GM13976 (cell line): ENCODE data around the gene IGIP.

Source experiments
- DNase-seq: peaks from one replicate; pipeline ENCODE4 v3.0.0; 2012; ENCODE audit warnings: low spot score
- CTCF ChIP-seq: IDR thresholded peaks from 2 replicates; pipeline ENCODE4 v1.5.1; 2012; ENCODE audit warnings: borderline replicate concordance, mild to moderate bottlenecking; ENCODE audit not compliant: insufficient read depth; ENCODE audit errors: extremely low read depth, missing control alignments, control extremely low read depth
- in situ Hi-C: fragments of 300-500 bp; cut with MboI; formaldehyde crosslinking; loops from one replicate; pipeline ENCODE4 v1.12.0; 2022; ENCODE audit warnings: low sequenced_read_pairs, mixed read lengths, inconsistent platforms; ENCODE audit not compliant: unreplicated experiment

Gene IGIP

GRCh38 chr5:140110646-140110957 is 15.1 kb upstream of the IGIP start:
- TF ChIP-seq CTCF = no peak
- no peak for DNase-seq
- in situ Hi-C loops = no loop called here

- no peak for TF ChIP-seq CTCF
- DNase-seq = no peak
- in situ Hi-C loops = no loop called here
These were observed 14.5 kb upstream of the IGIP start for GRCh38 chr5:140111011-140111858.

GRCh38 chr5:140111859-140112551 is 13.7 kb upstream of the IGIP start:
- in situ Hi-C loops = no loop called here
- no peak for DNase-seq

GRCh38 chr5:140112685-140113179 is 13.0 kb upstream of the IGIP start:
- in situ Hi-C loops = no loop called here

More at GRCh38 chr5:140111859-140112551, 13.7 kb upstream of the IGIP start:
- TF ChIP-seq CTCF = no peak

GRCh38 chr5:140113180-140113698 is 12.5 kb upstream of the IGIP start:
- in situ Hi-C loops = no loop called here
- peak; percentile 38 for DNase-seq

More at GRCh38 chr5:140112685-140113179, 13.0 kb upstream of the IGIP start:
- TF ChIP-seq CTCF = no peak
- peak; percentile 31 for DNase-seq

GRCh38 chr5:140113699-140114263 is 12.0 kb upstream of the IGIP start, which contains the start of gene PURA:
PURA (plus strand) TSS chr5:140114109; CDS start chr5:140114182, 73 bp downstream.
- peak; percentile 97 for DNase-seq
- in situ Hi-C loops = no loop called here
- peak; percentile 20 for TF ChIP-seq CTCF

More at GRCh38 chr5:140113180-140113698, 12.5 kb upstream of the IGIP start:
- TF ChIP-seq CTCF = no peak
